Gastroesophageal sphincter (tissue), 4 donors: ENCODE measurements around the gene MLLT1. TPM values are rescaled to one million over a fixed set of nuclear protein-coding genes. Genes with fewer than 3 reads are reported as not detected.

Experiments
- ATAC-seq: fragments of 150-250 bp; one replicate; pipeline ENCODE4 v1.9.1; 2016; ENCODE audit warnings: mild to moderate bottlenecking, moderate library complexity
- H3K27ac ChIP-seq, 4 donors: fragments of 200-600 bp; sonication (generic) in 3 of 4; 1 replicate in 3 of 4; 2 replicates in 1 of 4; pipeline ENCODE4 v1.5.1; 2016 to 2019
- H3K27me3 ChIP-seq: fragments of 200-600 bp; sonication (generic); one replicate; pipeline ENCODE4 v1.5.1; 2019
- H3K36me3 ChIP-seq, 2 donors: fragments of 200-600 bp; sonication (generic); one replicate each; pipeline ENCODE4 v1.5.1; 2019; ENCODE audit warnings: control low read depth in 1 of 2
- H3K4me1 ChIP-seq, 3 donors: fragments of 200-600 bp; sonication (generic); 1 replicate in 2 of 3; 2 replicates in 1 of 3; pipeline ENCODE4 v1.5.1; 2016 to 2019; ENCODE audit warnings: control low read depth in 2 of 3
- H3K4me3 ChIP-seq, 2 donors: fragments of 200-600 bp; sonication (generic); one replicate each; pipeline ENCODE4 v1.5.1; 2019; ENCODE audit warnings: mild to moderate bottlenecking in 1 of 2, moderate library complexity in 1 of 2
- H3K9me3 ChIP-seq, 3 donors: fragments of 200-600 bp; sonication (generic); one replicate each; pipeline ENCODE4 v1.5.1; 2017 to 2019; ENCODE audit warnings: control low read depth in 2 of 3
- EP300 ChIP-seq: sonication (generic); formaldehyde crosslinking; IDR thresholded peaks from one replicate; pipeline ENCODE4 v1.6.1; 2017; ENCODE audit warnings: antibody characterized with exemption, mild to moderate bottlenecking
- POLR2A ChIP-seq, 2 donors: fragments of 450-650 bp; IDR thresholded peaks; one replicate each; pipeline ENCODE4 v1.6.1; 2017; ENCODE audit warnings: antibody characterized with exemption in 2 of 2, mild to moderate bottlenecking in 2 of 2, moderate library complexity in 1 of 2
- POLR2AphosphoS5 ChIP-seq: sonication (generic); formaldehyde crosslinking; IDR thresholded peaks from one replicate; pipeline ENCODE4 v1.6.1; 2017; ENCODE audit warnings: antibody characterized with exemption
- WGBS, 2 donors: methylation state at CpG; one replicate each; pipeline ENCODE4 v1.1.5; 2018; ENCODE audit warnings: low coverage in 1 of 2; 5-methylcytosine and 5-hydroxymethylcytosine counted together
- total RNA-seq, 4 donors: library from RNA; depleted of rRNA; stranded (reverse); fragments of >200 nt; gene quantifications; one replicate each; pipeline ENCODE4 v1.1.0, GENCODE V29; 2016
- TF ChIP-seq, protein P1 (sequence below), 4 experiments: fragments of 200-600 bp in 2 of 4; fragments of 450-650 bp in 2 of 4; sonication (generic) in 1 of 4; IDR thresholded peaks; one replicate each; pipeline ENCODE4 v1.5.1; 2017 to 2019; ENCODE audit warnings: antibody characterized with exemption in 4 of 4, mild to moderate bottlenecking in 2 of 4, moderate library complexity in 2 of 4

MLLT1 gene
- total RNA-seq, result 10 to 100 TPM; 21.4 to 42.5 (median 23.8) TPM

DNA sequence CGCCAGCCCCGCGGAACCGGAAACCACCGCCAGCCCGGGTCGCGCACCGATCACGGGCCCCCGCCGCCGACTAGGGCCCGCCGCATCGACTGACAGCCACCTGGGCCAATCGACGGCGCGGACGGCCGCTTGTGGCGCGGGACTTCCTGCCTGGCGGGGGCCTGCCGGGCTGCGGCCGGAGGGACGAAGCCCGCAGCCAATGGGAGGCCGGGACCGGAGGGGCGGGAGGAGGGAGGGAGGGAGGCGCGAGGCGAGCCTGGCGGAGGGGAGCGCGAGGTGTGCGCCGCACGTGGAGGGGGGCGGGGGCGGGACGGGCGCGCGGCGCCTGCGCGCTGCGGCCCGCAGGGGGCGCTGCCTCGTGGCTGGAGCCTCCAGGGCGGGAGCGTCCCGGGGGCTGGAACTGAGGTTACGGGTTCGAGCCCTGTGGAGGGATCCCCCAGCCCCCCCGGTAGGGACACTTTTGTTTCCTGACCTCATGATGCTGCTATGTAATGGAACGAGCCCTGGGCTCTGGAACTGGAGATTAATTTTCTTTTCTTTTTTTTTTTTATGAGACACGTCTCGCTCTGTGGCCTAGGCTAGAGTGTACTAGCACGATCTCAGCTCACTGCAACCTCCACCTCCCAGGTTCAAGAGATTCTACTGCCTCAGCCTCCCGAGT, at the start of gene MLLT1:
TSS of gene MLLT1 (minus strand) at position 45 of the 661 bp plus-strand sequence. CDS start 191 bp downstream, outside the sequence.
- Histone ChIP-seq H3K27ac (peak within 1 kb of the TSS; percentile 39 to 88 (median 85)), H3K27me3 (no peaks in the 10 kb centered on the region)
- TF ChIP-seq EP300 (no peak), POLR2A (IDR thresholded peaks at IDR 0.05) (peak; percentile 28 to 58)
- TF ChIP-seq, protein P1, sequence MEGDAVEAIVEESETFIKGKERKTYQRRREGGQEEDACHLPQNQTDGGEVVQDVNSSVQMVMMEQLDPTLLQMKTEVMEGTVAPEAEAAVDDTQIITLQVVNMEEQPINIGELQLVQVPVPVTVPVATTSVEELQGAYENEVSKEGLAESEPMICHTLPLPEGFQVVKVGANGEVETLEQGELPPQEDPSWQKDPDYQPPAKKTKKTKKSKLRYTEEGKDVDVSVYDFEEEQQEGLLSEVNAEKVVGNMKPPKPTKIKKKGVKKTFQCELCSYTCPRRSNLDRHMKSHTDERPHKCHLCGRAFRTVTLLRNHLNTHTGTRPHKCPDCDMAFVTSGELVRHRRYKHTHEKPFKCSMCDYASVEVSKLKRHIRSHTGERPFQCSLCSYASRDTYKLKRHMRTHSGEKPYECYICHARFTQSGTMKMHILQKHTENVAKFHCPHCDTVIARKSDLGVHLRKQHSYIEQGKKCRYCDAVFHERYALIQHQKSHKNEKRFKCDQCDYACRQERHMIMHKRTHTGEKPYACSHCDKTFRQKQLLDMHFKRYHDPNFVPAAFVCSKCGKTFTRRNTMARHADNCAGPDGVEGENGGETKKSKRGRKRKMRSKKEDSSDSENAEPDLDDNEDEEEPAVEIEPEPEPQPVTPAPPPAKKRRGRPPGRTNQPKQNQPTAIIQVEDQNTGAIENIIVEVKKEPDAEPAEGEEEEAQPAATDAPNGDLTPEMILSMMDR (IDR thresholded peaks at IDR 0.05), result peak in 3 of 4 experiments; percentile 44 to 91 (median 61)

GRCh38 chr19:6326815-6327214, 47.0 kb upstream of the MLLT1 start:
- 79 to 93% methylated on average over 3 to 4 of the region's 5 CpGs for WGBS, 2 donors
- Histone ChIP-seq H3K27me3 (peaks cover 26% of the 10 kb centered on the region), H3K9me3 (no peaks in the 10 kb centered on the region), H3K4me1 (no peaks in the 10 kb centered on the region), H3K4me3 (no peak overlapping the region), H3K27ac (no peak overlapping the region), H3K36me3 (no peaks in the 10 kb centered on the region)
- TF ChIP-seq POLR2AphosphoS5 (no peak), POLR2A (IDR thresholded peaks at IDR 0.05) (no peak), EP300 (no peak)
- TF ChIP-seq, protein P1 (IDR thresholded peaks at IDR 0.05), result no peak
- ATAC-seq, result no peak

More for the DNA sequence above, at the start of gene MLLT1:
- Histone ChIP-seq H3K36me3 (no peaks in the 10 kb centered on the region), H3K4me1 (peaks cover 0 to 47% (median 33%) of the 10 kb centered on the region in 3 donors), H3K9me3 (no peaks in the 10 kb centered on the region), H3K4me3 (peak within 1 kb of the TSS; percentile 73 to 90)
- 20 to 47% methylated on average over 3 to 6 of the region's 66 CpGs for WGBS, 2 donors
- peak; percentile 99 for ATAC-seq

- no peak for ATAC-seq
- H3K27ac ChIP-seq, result no peak overlapping the region
- TF ChIP-seq POLR2AphosphoS5 (no peak), POLR2A (IDR thresholded peaks at IDR 0.05) (no peak), EP300 (no peak)
- TF ChIP-seq, protein P1 (IDR thresholded peaks at IDR 0.05), result no peak
- H3K4me1 ChIP-seq, result no peaks in the 10 kb centered on the region
- H3K4me3 ChIP-seq, result no peak overlapping the region
- H3K36me3 ChIP-seq, result no peaks in the 10 kb centered on the region
- 86 to 89% methylated on average over 1 to 3 of the region's 4 CpGs for WGBS, 2 donors
- H3K9me3 ChIP-seq, result no peaks in the 10 kb centered on the region
- peaks cover 35% of the 10 kb centered on the region for H3K27me3 ChIP-seq
These were observed 45.8 kb upstream of the MLLT1 start for GRCh38 chr19:6325614-6326013.

GRCh38 chr19:6324757-6325156, 45.0 kb upstream of the MLLT1 start:
- H3K27ac ChIP-seq, result no peak overlapping the region
- H3K4me3 ChIP-seq, result no peak overlapping the region
- ATAC-seq, result no peak
- WGBS, 2 donors, result 57 to 58% methylated on average over 1 to 3 of the region's 4 CpGs
- H3K36me3 ChIP-seq, result no peaks in the 10 kb centered on the region
- peaks cover 44% of the 10 kb centered on the region for H3K27me3 ChIP-seq
- H3K4me1 ChIP-seq, result no peaks in the 10 kb centered on the region
- TF ChIP-seq, protein P1 (IDR thresholded peaks at IDR 0.05), result no peak
- TF ChIP-seq EP300, result no peak
- TF ChIP-seq POLR2AphosphoS5, result no peak
- TF ChIP-seq POLR2A (IDR thresholded peaks at IDR 0.05), result no peak
- H3K9me3 ChIP-seq, result no peaks in the 10 kb centered on the region

DNA sequence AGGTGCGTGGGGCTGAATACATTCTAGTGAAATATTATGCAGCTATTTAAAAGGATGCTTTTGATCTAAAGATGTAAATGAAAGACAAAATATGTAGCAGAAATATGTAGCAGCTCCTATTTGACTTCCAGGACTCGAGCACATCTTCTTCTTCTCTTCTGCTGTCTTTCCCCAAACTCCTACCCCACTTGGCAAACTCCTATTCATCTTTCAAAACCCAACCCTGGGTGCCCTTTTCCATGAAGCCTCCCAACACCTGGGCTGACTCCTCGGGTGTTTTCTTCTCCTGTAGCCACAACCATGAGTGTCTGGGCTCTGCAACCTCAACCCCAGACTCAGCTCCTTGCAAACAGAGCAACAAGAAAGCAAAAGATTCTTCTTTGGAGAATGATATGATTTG, 42.5 kb upstream of the MLLT1 start:
- no peak for TF ChIP-seq POLR2A (IDR thresholded peaks at IDR 0.05)
- TF ChIP-seq, protein P1 (IDR thresholded peaks at IDR 0.05), result no peak
- TF ChIP-seq EP300, result no peak
- TF ChIP-seq POLR2AphosphoS5, result no peak
- Histone ChIP-seq H3K9me3 (no peaks in the 10 kb centered on the region), H3K27ac (no peak overlapping the region), H3K36me3 (no peaks in the 10 kb centered on the region), H3K4me1 (no peaks in the 10 kb centered on the region), H3K27me3 (peaks cover 53% of the 10 kb centered on the region), H3K4me3 (no peak overlapping the region)
- 47 to 49% methylated on average over 2 to 3 of the region's 3 CpGs for WGBS, 2 donors
- no peak for ATAC-seq
